Mesothelial cell of epicardium (in vitro differentiated cells): ENCODE results near the gene CEP76. TPM values are rescaled to one million over a fixed set of nuclear protein-coding genes. Genes with fewer than 3 reads are reported as not detected.
"Not testable (repeated sequence)": the region's sequence is repeated elsewhere in the genome, so short reads cannot be mapped to it uniquely, and the experiment has no call there.

Experiments
- DNase-seq, 2 experiments: peaks; one replicate each; pipeline ENCODE4 v3.0.0; 2021; ENCODE audit warnings: low spot score in 2 of 2; ENCODE audit not compliant: unreplicated experiment in 2 of 2
- H3K27ac Mint-ChIP-seq: 2 replicates; pipeline ENCODE4 v1.8.0; 2021; ENCODE audit warnings: mixed read lengths
- H3K27me3 Mint-ChIP-seq: 2 replicates; pipeline ENCODE4 v1.8.0; 2021; ENCODE audit warnings: low read depth, mixed read lengths
- H3K36me3 Mint-ChIP-seq: 2 replicates; pipeline ENCODE4 v1.8.0; 2021; ENCODE audit warnings: mixed read lengths
- H3K4me1 Mint-ChIP-seq: 2 replicates; pipeline ENCODE4 v1.8.0; 2021; ENCODE audit warnings: mixed read lengths
- H3K4me3 Mint-ChIP-seq: 2 replicates; pipeline ENCODE4 v1.8.0; 2021; ENCODE audit warnings: mild to moderate bottlenecking, moderate library complexity, mixed read lengths
- H3K9me3 Mint-ChIP-seq: 2 replicates; pipeline ENCODE4 v1.8.0; 2021; ENCODE audit warnings: mixed read lengths
- CTCF ChIP-seq: fragments of 200-600 bp; sonication (generic); IDR thresholded peaks from one replicate; pipeline ENCODE4 v1.5.0; 2021; ENCODE audit warnings: antibody characterized with exemption; ENCODE audit not compliant: unreplicated experiment
- total RNA-seq: library from RNA; stranded (reverse); gene quantifications from 3 replicates; pipeline ENCODE4 v1.2.1, GENCODE V29; 2021

The CEP76 gene
- total RNA-seq, 1 donor from 2014 or later = 9.6 TPM

- Mint-ChIP-seq H3K36me3 (peaks cover 6% of the 10 kb centered on the region), H3K4me3 (no peak overlapping the region), H3K27ac (no peak overlapping the region), H3K4me1 (peaks cover 9% of the 10 kb centered on the region), H3K27me3 (no peaks in the 10 kb centered on the region), H3K9me3 (no peaks in the 10 kb centered on the region)
- no peak for TF ChIP-seq CTCF
- no peak for DNase-seq
Measured at GRCh38 chr18:12631831-12632477, 70.6 kb downstream of the CEP76 start.

- H3K27me3 Mint-ChIP-seq = no peaks in the 10 kb centered on the region
- no peak overlapping the region for H3K4me3 Mint-ChIP-seq
- no peak for TF ChIP-seq CTCF
- no peak overlapping the region for H3K27ac Mint-ChIP-seq
- no peaks in the 10 kb centered on the region for H3K9me3 Mint-ChIP-seq
- peaks cover 6% of the 10 kb centered on the region for H3K36me3 Mint-ChIP-seq
- DNase-seq = no peak
- peaks cover 9% of the 10 kb centered on the region for H3K4me1 Mint-ChIP-seq
Measured at GRCh38 chr18:12630136-12630535, 72.4 kb downstream of the CEP76 start.

- peaks cover 6% of the 10 kb centered on the region for H3K36me3 Mint-ChIP-seq
- no peaks in the 10 kb centered on the region for H3K27me3 Mint-ChIP-seq
- H3K27ac Mint-ChIP-seq = peak overlapping the region; percentile 44
- H3K4me3 Mint-ChIP-seq = no peak overlapping the region
- no peak for DNase-seq
- H3K4me1 Mint-ChIP-seq = peaks cover 9% of the 10 kb centered on the region
- no peaks in the 10 kb centered on the region for H3K9me3 Mint-ChIP-seq
- TF ChIP-seq CTCF = no peak
Measured at GRCh38 chr18:12628706-12629702, 73.5 kb downstream of the CEP76 start.

GRCh38 chr18:12627199-12627598 lies 75.3 kb downstream of the CEP76 start:
- not testable (repeated sequence) for H3K9me3 Mint-ChIP-seq

GRCh38 chr18:12625241-12625640 lies 77.3 kb downstream of the CEP76 start:
- Mint-ChIP-seq H3K27me3 (no peaks in the 10 kb centered on the region), H3K36me3 (peaks cover 9% of the 10 kb centered on the region), H3K4me3 (no peak overlapping the region), H3K27ac (no peak overlapping the region), H3K4me1 (peaks cover 9% of the 10 kb centered on the region), H3K9me3 (peaks cover 10% of the 10 kb centered on the region)
- no peak for TF ChIP-seq CTCF
- DNase-seq = no peak

More at GRCh38 chr18:12627199-12627598, 75.3 kb downstream of the CEP76 start:
- not testable (repeated sequence) for DNase-seq, H3K36me3 Mint-ChIP-seq, H3K27me3 Mint-ChIP-seq, H3K4me3 Mint-ChIP-seq, H3K27ac Mint-ChIP-seq, H3K4me1 Mint-ChIP-seq

Other genes starting within 250 kb of the CEP76 start
- 24.2 to 27.4 TPM (median 25.1 TPM) in 3 replicates for gene SPIRE1, start 44.6 kb downstream of the CEP76 start, total RNA-seq
- gene PSMG2, start 319 bp upstream of the CEP76 start, total RNA-seq = 55.3 to 59.0 TPM (median 58.5 TPM) in 3 replicates
- gene PTPN2, start 181.5 kb upstream of the CEP76 start, total RNA-seq = 37.0 to 38.7 TPM (median 38.1 TPM) in 3 replicates
- 50.5 to 51.5 TPM (median 50.7 TPM) in 3 replicates for gene SEH1L, start 245.3 kb upstream of the CEP76 start, total RNA-seq